ENCODE measurements around the gene ATP11C.
"Not testable (repeated sequence)": the region's sequence is repeated elsewhere in the genome, so short reads cannot be mapped to it uniquely, and the experiment has no call there.

Gene ATP11C

GRCh38 chrX:139971394-139971749, 38.5 kb upstream of the ATP11C start:
- Histone ChIP-seq H3K27ac (replicated peaks) (no peak overlapping the region), H3K27me3 (ENCODE audit: insufficient read depth, poor library complexity, severe bottlenecking) (no peaks in the 10 kb centered on the region), H3K4me3 (replicated peaks; ENCODE audit: insufficient read depth, low read length) (no peak overlapping the region)
- TF ChIP-seq REST (IDR thresholded peaks at IDR 0.05; ENCODE audit: insufficient replicate concordance, low read depth) (no peak), CTCF (IDR thresholded peaks at IDR 0.05; ENCODE audit: insufficient read depth, low read length) (no peak), POLR2AphosphoS5 (IDR thresholded peaks at IDR 0.05; ENCODE audit: low read depth) (no peak), SPI1 (IDR thresholded peaks at IDR 0.05; ENCODE audit: borderline replicate concordance, low read depth) (no peak), GABPA (IDR thresholded peaks at IDR 0.05; ENCODE audit: low read depth) (no peak)
- no peak for DNase-seq (ENCODE audit: low read depth in 1 of 2, low spot score in 1 of 2)

GRCh38 chrX:139969286-139969685, 36.4 kb upstream of the ATP11C start:
- DNase-seq (ENCODE audit: low read depth in 1 of 2, low spot score in 1 of 2), result no peak
- Histone ChIP-seq H3K27ac (replicated peaks) (no peak overlapping the region), H3K4me3 (replicated peaks; ENCODE audit: insufficient read depth, low read length) (no peak overlapping the region), H3K27me3 (ENCODE audit: insufficient read depth, poor library complexity, severe bottlenecking) (no peaks in the 10 kb centered on the region)
- TF ChIP-seq CTCF (IDR thresholded peaks at IDR 0.05; ENCODE audit: insufficient read depth, low read length), result no peak
- TF ChIP-seq GABPA (IDR thresholded peaks at IDR 0.05; ENCODE audit: low read depth), result no peak
- TF ChIP-seq REST (IDR thresholded peaks at IDR 0.05; ENCODE audit: insufficient replicate concordance, low read depth), result no peak
- TF ChIP-seq SPI1 (IDR thresholded peaks at IDR 0.05; ENCODE audit: borderline replicate concordance, low read depth), result no peak
- no peak for TF ChIP-seq POLR2AphosphoS5 (IDR thresholded peaks at IDR 0.05; ENCODE audit: low read depth)

DNA sequence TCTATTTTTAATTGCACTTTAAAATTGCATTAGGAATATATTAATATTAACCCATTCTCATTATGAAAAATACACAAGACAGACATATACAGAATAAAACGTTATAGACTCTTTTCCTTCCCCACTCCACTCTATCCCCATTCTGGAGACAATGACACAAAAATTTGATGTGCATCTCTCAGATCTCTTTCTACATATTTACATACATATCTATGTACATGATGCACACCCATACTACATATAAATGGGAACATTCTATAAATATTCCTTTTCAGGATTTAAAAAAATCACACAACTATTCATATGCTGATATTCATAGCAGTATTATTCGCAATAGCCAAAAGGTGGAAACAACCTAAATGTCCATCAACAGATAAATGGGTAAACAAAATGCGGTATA, 34.9 kb upstream of the ATP11C start:
- no peak overlapping the region for H3K4me3 ChIP-seq (replicated peaks; ENCODE audit: insufficient read depth, low read length)
- DNase-seq (ENCODE audit: low read depth in 1 of 2, low spot score in 1 of 2), result no peak
- no peak overlapping the region for H3K27ac ChIP-seq (replicated peaks)
- no peak for TF ChIP-seq SPI1 (IDR thresholded peaks at IDR 0.05; ENCODE audit: borderline replicate concordance, low read depth)
- no peaks in the 10 kb centered on the region for H3K27me3 ChIP-seq (ENCODE audit: insufficient read depth, poor library complexity, severe bottlenecking)

GRCh38 chrX:139967300-139967699, 34.4 kb upstream of the ATP11C start:
- DNase-seq (ENCODE audit: low read depth in 1 of 2, low spot score in 1 of 2), result no peak
- Histone ChIP-seq H3K27ac (replicated peaks) (no peak overlapping the region), H3K27me3 (ENCODE audit: insufficient read depth, poor library complexity, severe bottlenecking) (no peaks in the 10 kb centered on the region), H3K4me3 (replicated peaks; ENCODE audit: insufficient read depth, low read length) (no peak overlapping the region)
- no peak for TF ChIP-seq CTCF (IDR thresholded peaks at IDR 0.05; ENCODE audit: insufficient read depth, low read length)
- TF ChIP-seq GABPA (IDR thresholded peaks at IDR 0.05; ENCODE audit: low read depth), result no peak
- no peak for TF ChIP-seq POLR2AphosphoS5 (IDR thresholded peaks at IDR 0.05; ENCODE audit: low read depth)
- TF ChIP-seq SPI1 (IDR thresholded peaks at IDR 0.05; ENCODE audit: borderline replicate concordance, low read depth), result no peak
- TF ChIP-seq REST (IDR thresholded peaks at IDR 0.05; ENCODE audit: insufficient replicate concordance, low read depth), result no peak

DNA sequence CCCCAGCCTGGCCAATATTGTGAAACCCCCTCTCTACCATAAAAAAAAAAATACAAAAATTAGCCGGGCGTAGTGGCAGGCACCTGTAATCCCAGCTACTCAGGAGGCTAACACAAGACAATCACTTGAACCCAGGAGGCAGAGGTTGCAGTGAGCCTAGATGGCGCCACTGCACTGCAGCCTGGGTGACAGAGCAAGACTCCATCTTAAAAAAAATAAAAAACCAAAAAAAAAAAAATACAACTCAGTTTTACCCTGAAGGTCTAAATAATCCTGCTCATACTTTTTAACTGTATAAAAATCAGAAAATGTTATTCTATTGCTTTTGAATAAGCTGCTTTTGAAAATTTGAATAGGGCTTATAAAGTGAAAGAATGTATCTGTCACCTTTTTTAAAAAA, 33.3 kb upstream of the ATP11C start:
- not testable (repeated sequence) for DNase-seq (ENCODE audit: low read depth in 1 of 2, low spot score in 1 of 2); H3K4me3 ChIP-seq (replicated peaks; ENCODE audit: insufficient read depth, low read length); H3K27ac ChIP-seq (replicated peaks); H3K27me3 ChIP-seq (ENCODE audit: insufficient read depth, poor library complexity, severe bottlenecking)

Measured in HL-60 (cell line).